Measurements from ENCODE around the gene TMEM170B.

TMEM170B gene

GRCh38 chr6:11601776-11602605, 64.4 kb downstream of the TMEM170B start:
- Histone ChIP-seq H3K36me3 (ENCODE audit: control insufficient read depth, low read length) (no peaks in the 10 kb centered on the region), H3K27me3 (ENCODE audit: control insufficient read depth, low read length) (peaks cover 3% of the 10 kb centered on the region), H3K4me3 (ENCODE audit: low read length) (no peak overlapping the region), H3K4me2 (ENCODE audit: low read length) (no peak overlapping the region), H3K79me2 (ENCODE audit: control insufficient read depth, low read length) (no peaks in the 10 kb centered on the region), H3K9me2 (replicated peaks; ENCODE audit: control insufficient read depth, low read length) (no peaks in the 10 kb centered on the region), H3K4me1 (ENCODE audit: control insufficient read depth, low read length) (peaks cover 2% of the 10 kb centered on the region; the same call in 1 of the 2 replicates), H4K20me1 (ENCODE audit: control insufficient read depth, insufficient read depth, low read depth, low read length) (no peaks in the 10 kb centered on the region), H3K9me3 (ENCODE audit: control insufficient read depth, insufficient read depth, low read length) (no peaks in the 10 kb centered on the region), H3F3A (ENCODE audit: control insufficient read depth, insufficient read depth) (no peaks in the 10 kb centered on the region), H3K27ac (ENCODE audit: low read depth, low read length) (no peak overlapping the region)
- no peak for TF ChIP-seq CTCF (IDR thresholded peaks at IDR 0.05; ENCODE audit: low read depth, low read length, poor library complexity, severe bottlenecking)

- H3K27ac ChIP-seq (ENCODE audit: low read depth, low read length), result no peak overlapping the region
- peaks cover 2% of the 10 kb centered on the region; the same call in 1 of the 2 replicates for H3K4me1 ChIP-seq (ENCODE audit: control insufficient read depth, low read length)
- H3F3A ChIP-seq (ENCODE audit: control insufficient read depth, insufficient read depth), result no peaks in the 10 kb centered on the region
- TF ChIP-seq EZH2phosphoT487 (IDR thresholded peaks at IDR 0.05; ENCODE audit: borderline replicate concordance, low read length), result no peak
- no peak for TF ChIP-seq CTCF (IDR thresholded peaks at IDR 0.05; ENCODE audit: low read depth, low read length, poor library complexity, severe bottlenecking)
- H3K9me3 ChIP-seq (ENCODE audit: control insufficient read depth, insufficient read depth, low read length), result no peaks in the 10 kb centered on the region
- H3K79me2 ChIP-seq (ENCODE audit: control insufficient read depth, low read length), result no peaks in the 10 kb centered on the region
- no peaks in the 10 kb centered on the region for H4K20me1 ChIP-seq (ENCODE audit: control insufficient read depth, insufficient read depth, low read depth, low read length)
- H3K4me3 ChIP-seq (ENCODE audit: low read length), result no peak overlapping the region
- no peaks in the 10 kb centered on the region for H3K36me3 ChIP-seq (ENCODE audit: control insufficient read depth, low read length)
- H3K27me3 ChIP-seq (ENCODE audit: control insufficient read depth, low read length), result peaks cover 3% of the 10 kb centered on the region
- no peak overlapping the region for H3K4me2 ChIP-seq (ENCODE audit: low read length)
- no peaks in the 10 kb centered on the region for H3K9me2 ChIP-seq (replicated peaks; ENCODE audit: control insufficient read depth, low read length)
These were observed 66.7 kb downstream of the TMEM170B start for GRCh38 chr6:11604215-11604614.

- Histone ChIP-seq H3K4me3 (ENCODE audit: low read length) (no peak overlapping the region), H3K4me1 (ENCODE audit: control insufficient read depth, low read length) (peaks cover 2% of the 10 kb centered on the region; the same call in 1 of the 2 replicates), H4K20me1 (ENCODE audit: control insufficient read depth, insufficient read depth, low read depth, low read length) (no peaks in the 10 kb centered on the region), H3K27ac (ENCODE audit: low read depth, low read length) (no peak overlapping the region), H3F3A (ENCODE audit: control insufficient read depth, insufficient read depth) (no peaks in the 10 kb centered on the region), H3K79me2 (ENCODE audit: control insufficient read depth, low read length) (no peaks in the 10 kb centered on the region), H3K4me2 (ENCODE audit: low read length) (no peak overlapping the region), H3K9me3 (ENCODE audit: control insufficient read depth, insufficient read depth, low read length) (no peaks in the 10 kb centered on the region), H3K36me3 (ENCODE audit: control insufficient read depth, low read length) (no peaks in the 10 kb centered on the region), H3K9me2 (replicated peaks; ENCODE audit: control insufficient read depth, low read length) (no peaks in the 10 kb centered on the region), H3K27me3 (ENCODE audit: control insufficient read depth, low read length) (peaks cover 3% of the 10 kb centered on the region)
- TF ChIP-seq CTCF (IDR thresholded peaks at IDR 0.05; ENCODE audit: low read depth, low read length, poor library complexity, severe bottlenecking), result no peak
- no peak for TF ChIP-seq EZH2phosphoT487 (IDR thresholded peaks at IDR 0.05; ENCODE audit: borderline replicate concordance, low read length)
These were observed 67.4 kb downstream of the TMEM170B start for GRCh38 chr6:11604836-11605506.

Data from DOHH2 (cell line).